ENCODE results near the gene VPS35L.

- TF ChIP-seq POLR2A (IDR thresholded peaks at IDR 0.05; ENCODE audit: low read length) = no peak
- no peak for TF ChIP-seq GATA1 (IDR thresholded peaks at IDR 0.05; ENCODE audit: low read depth, low read length)
These were observed 104.9 kb downstream of the VPS35L start for GRCh38 chr16:19660432-19660831.
